HTERT RPE-1 (cell line): ENCODE measurements around the gene VPS35L.
"Not testable (repeated sequence)": the region's sequence is repeated elsewhere in the genome, so short reads cannot be mapped to it uniquely, and the experiment has no call there.

ENCODE experiments used
- in situ Hi-C: fragments of 300-500 bp; cut with MboI; formaldehyde crosslinking; loops from 4 replicates; pipeline ENCODE4 v1.14.3; 2020; ENCODE audit warnings: low sequenced_read_pairs

Gene VPS35L

DNA sequence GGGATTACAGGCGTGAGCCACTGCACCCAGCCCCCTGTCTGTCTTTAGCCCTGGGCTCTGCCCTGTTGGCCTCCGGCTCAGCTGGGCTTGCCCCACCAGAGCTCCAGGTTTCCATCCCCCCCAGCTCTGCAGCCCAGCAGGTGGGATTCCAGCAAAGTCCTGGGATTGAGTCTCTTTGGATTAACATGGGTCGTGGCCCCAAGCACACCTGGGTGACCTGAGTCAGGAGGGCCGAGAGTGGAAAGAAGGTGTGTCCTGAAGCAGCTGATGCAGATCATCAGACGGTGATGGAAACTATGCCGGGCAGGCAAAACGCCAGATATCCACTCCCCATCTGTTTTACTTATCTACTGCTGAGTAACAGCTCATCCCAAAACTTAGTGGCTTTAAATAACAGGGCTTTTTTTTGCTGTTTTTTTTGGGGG, 90.1 kb downstream of the VPS35L start:
- in situ Hi-C loops, result no loop called here

DNA sequence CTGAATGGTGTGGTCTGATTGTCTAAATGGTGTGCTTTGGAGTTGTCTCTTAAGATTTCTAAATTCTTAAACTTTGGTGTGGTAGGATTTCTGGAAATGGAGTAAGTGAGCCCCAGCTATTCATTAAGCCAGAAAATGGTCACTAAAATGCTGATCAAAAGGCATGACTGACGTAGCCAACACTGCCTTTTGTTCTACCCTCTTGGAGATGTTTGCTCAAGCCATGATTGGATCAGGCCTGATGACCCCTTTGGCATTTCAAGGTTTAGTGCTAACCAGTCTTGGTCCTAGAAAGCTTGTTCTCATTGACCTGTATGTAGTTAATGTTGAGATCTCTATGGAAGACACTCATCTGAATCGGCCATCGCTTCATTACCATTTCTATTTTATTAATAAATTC, 94.5 kb downstream of the VPS35L start:
- in situ Hi-C loops, result no loop called here

GRCh38 chr16:19654147-19654546, 98.6 kb downstream of the VPS35L start:
- in situ Hi-C loops, result no loop called here

DNA sequence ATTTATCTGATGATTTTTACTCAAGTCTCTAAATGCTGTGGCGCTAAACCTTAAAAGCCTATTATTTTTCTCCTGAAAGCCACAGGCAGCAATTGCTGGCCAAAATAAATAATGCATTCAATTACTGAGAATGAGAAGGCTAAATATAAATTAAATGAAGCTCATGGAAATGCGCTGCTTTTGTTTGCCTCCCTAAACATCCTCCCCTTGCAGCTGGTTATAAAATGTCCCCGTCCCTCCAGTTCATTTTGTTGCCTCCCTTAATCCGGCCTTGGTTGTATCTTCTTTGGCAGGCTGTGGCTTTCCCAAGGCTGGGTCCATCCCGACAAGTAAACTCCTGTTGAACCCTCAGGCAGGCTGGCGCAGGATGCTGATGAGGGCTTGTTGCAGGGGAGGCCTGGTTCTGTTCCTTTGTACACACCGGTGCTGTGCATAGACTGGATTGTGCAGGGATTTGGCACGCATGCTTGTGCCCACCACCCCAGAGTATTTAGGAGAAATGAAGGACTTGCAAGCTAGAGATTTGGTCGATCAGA, 99.8 kb downstream of the VPS35L start:
- in situ Hi-C loops, result no loop called here

DNA sequence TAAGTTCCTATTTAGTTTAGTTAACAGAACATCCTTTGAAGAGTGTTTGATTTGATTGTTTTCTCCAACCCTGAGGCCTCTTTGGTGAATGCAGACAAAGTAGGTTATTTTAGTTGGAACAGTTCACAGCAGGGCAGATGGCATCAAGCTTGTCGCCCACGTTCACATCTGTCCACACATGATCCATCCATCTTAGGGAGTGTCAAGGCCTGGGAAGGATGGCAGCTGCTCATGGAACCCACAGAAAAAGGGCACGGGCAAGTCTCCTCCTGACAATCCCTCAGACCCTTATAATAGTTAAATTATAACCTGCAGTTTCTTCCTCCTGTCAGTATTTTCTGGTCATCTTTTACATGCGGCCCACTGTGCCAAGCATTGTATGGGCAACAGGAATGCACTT, 102.3 kb downstream of the VPS35L start:
- in situ Hi-C loops, result no loop called here

GRCh38 chr16:19659554-19659953, 104.1 kb downstream of the VPS35L start:
- in situ Hi-C loops, result no loop called here

DNA sequence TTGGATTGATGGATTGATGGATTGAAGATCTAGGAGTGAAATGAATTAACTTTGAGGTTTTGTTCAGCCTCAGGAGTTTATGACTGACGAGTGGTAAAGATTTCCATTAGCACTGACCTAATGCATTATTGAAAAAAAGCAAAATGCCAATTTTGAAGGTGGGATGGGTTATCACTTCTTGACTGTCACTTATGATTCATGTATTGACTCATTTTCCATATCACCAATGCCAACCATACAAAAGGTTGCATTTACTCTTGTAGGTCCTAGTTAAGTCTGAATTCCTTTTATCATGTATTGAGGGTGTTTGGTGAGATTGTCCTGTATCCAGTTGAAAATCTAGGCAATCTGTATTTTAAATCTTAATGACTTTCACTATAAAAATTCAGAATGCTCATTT, 104.9 kb downstream of the VPS35L start:
- in situ Hi-C loops, result no loop called here

GRCh38 chr16:19662351-19662750, 106.8 kb downstream of the VPS35L start:
- in situ Hi-C loops, result no loop called here

- in situ Hi-C loops, result no loop called here
Measured at GRCh38 chr16:19664166-19664565, 108.7 kb downstream of the VPS35L start.

GRCh38 chr16:19665313-19665712, 109.8 kb downstream of the VPS35L start:
- in situ Hi-C loops, result not testable (repeated sequence)

GRCh38 chr16:19666477-19666876, 111.0 kb downstream of the VPS35L start:
- in situ Hi-C loops, result no loop called here

GRCh38 chr16:19672378-19672777, 116.9 kb downstream of the VPS35L start:
- in situ Hi-C loops, result no loop called here

DNA sequence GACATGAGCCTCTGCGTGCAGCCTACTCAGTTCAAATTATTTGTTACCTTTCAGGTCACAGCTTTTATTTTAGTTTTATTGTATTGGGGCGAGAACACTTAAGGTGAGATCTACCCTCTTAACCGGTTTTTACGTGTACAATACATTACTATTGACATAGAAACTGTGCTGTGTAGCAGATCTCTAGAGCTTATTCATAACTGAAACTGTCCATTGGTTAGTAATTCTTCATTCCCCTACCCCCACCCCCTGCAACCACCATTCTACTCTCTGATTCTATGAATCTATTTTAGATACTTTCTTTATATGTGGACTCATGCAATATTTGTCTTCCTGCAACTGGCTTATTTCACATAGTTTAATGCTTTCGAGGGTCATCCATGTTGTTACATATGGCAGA, 119.0 kb downstream of the VPS35L start:
- in situ Hi-C loops, result no loop called here

DNA sequence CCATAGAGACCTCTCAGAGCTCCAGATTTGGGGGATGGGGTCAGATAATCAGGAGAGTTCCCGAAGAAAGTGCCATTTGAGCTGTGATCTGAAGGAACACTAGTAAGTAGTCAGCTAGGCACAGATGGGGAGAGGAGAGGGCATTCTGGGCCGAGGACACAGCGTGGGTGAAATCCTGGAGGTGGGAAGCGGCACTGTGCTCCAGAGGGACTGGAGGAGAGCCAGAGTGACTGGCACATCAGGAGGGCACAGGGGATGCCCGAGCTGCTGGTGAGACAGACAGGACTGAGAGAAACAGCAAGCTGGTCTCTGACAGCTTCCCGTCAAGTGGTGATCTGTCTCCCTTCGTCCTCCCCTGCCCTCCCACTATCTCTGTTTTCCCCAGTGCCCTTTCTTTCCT, 121.9 kb downstream of the VPS35L start:
- in situ Hi-C loops, result no loop called here

GRCh38 chr16:19678804-19679203, 123.3 kb downstream of the VPS35L start:
- in situ Hi-C loops, result no loop called here

DNA sequence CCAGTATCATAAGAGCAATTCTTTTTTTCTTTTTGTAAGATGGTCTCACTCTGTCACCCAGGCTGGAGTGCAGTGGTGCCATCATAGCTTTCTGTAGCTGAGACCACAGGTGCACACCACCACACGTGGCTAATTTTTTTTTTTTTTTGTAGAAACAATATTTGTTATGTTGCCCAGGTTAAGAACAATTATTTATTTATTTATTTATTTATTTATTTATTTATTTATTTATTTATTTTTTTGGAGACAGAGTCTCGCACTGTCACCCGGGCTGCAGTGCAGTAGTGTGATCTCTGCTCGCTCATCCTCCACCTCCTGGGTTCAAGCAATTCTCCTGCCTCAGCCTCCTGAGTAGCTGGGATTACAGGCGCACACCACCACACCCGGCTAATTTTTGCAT, 123.8 kb downstream of the VPS35L start:
- in situ Hi-C loops, result not testable (repeated sequence)

- in situ Hi-C loops, result no loop called here
Measured at GRCh38 chr16:19680881-19681340, 125.4 kb downstream of the VPS35L start.

DNA sequence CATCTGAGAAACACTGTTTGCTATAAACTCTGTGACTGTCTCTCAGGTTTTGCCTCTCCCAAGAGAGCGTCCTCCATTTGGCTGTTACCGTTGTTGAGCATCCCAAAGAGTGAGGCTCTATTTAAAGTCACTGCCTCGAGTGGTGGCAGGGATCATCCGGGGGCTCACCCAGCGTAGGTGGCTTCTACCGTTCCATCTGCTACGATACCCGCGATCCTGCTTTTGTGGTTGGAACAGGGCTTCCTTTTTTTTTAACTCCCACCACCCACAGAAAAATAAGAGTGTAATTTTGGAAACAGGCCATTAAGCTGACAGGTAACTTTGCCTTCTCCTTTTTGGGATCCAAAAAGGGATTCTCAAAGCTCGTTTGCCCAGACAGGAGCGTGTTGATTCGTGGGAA, 126.1 kb downstream of the VPS35L start:
- in situ Hi-C loops, result no loop called here

DNA sequence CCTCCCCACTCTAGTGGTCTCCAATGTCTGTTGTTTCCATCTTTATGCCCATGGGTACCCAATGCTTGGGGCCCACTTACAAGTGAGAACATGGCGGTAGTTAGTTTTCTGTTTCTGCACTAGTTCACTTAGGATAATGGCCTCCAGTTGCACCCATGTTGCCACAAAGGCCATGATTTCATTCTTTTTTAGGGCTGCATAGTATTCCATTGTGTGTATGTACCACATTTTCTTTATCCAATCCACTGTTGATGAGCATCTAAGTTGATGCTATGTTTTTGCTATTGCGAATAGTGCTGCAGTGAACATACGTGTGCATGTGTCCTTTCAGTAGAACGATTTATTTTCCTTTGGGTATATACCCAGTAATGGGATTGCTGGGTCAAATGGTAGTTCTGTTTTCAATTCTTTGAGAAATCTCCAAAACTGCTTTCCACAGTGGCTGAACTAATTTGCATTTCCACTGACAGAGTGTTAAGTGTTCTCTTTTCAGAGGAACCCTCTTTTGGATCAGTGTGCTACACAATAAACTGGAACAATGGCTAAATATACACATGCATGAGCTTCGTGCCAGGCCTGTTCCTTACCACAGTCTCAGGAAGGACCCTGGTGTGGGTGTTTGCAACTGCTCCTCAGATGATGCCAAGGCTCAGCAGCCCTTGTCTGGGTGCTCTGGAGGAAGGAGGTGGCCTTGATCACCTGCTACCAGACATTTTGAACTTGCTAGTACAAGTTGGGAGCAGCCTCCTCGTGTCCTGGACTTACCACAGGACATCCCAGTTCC, 128.1 kb downstream of the VPS35L start:
- in situ Hi-C loops, result no loop called here

GRCh38 chr16:19685176-19685575, 129.7 kb downstream of the VPS35L start:
- in situ Hi-C loops, result no loop called here

DNA sequence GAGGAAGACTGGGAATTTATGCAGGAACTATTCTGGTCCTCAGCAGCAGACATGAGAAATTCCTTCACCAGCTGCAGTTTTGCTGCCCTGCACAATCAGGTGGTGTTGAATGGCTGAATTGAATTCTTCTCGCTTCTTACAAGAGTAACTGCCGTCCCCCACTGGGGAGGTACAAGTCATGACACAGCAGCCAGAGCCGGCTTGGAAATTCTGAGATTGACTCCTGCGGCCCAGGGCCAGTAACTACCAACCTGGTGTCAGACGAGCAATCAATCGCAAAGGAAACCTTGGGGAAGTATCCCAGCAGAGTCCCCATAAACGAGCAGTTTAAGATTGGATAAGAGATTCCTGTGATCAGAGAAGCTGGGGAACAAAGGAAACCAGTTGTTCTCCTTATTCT, 131.8 kb downstream of the VPS35L start:
- in situ Hi-C loops, result no loop called here

DNA sequence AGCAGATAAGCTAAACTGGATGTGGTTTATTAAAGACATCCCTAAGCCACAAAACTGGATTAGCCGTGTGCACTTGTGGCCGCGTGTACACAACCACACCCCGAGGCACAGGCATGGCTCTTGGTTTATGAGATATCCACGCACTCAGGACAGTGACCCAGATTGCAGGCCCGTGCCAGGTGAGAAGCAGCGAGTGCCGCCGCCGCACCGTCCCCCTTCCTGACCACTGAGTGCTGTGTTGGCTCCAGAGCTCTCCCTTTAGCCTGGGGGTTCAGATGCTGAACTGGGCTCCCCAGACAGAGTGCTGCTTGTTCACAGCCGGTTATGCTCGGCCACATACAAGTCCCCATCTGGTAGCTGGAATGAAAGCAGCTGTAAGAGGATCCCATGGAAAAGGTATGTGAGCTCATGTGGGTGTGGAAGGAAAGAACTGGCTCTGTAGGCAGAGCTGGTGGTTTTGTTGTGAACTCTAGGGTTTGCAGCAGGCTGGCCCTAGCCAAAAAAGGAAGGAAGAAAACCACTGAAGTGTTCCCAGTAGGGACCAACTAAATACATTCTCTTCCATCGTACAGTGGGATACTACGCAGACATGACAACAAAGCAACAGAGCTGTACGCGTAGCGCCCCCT, 133.0 kb downstream of the VPS35L start:
- in situ Hi-C loops, result no loop called here
